Right hindlimb (tissue), 1 donor: Measurements from ENCODE around the gene TTC31.
"Not testable (repeated sequence)": the region's sequence is repeated elsewhere in the genome, so short reads cannot be mapped to it uniquely, and the experiment has no call there.

Experiments used
- DNase-seq: peaks from one replicate; pipeline ENCODE4 v3.0.0-alpha.2; 2018

The TTC31 gene

GRCh38 chr2:74457549-74458131, 25.2 kb upstream of the TTC31 start:
- DNase-seq = peak; percentile 83

GRCh38 chr2:74458132-74458937, 24.5 kb upstream of the TTC31 start, which contains the start of gene WBP1:
WBP1 (plus strand) TSS chr2:74458438; CDS start chr2:74458603, 165 bp downstream.
- peak; percentile 100 for DNase-seq

GRCh38 chr2:74458938-74459363, 23.9 kb upstream of the TTC31 start:
- DNase-seq = no peak

- DNase-seq = not testable (repeated sequence)
Measured at GRCh38 chr2:74459503-74460118, 23.3 kb upstream of the TTC31 start.

- DNase-seq = not testable (repeated sequence)
Measured at GRCh38 chr2:74460187-74460586, 22.7 kb upstream of the TTC31 start.

GRCh38 chr2:74461187-74462053, 21.5 kb upstream of the TTC31 start:
- DNase-seq = no peak

GRCh38 chr2:74462054-74462785, 20.7 kb upstream of the TTC31 start:
- no peak for DNase-seq

- DNase-seq = no peak
Measured at GRCh38 chr2:74462786-74463105, 20.1 kb upstream of the TTC31 start.

GRCh38 chr2:74464406-74464805, 18.5 kb upstream of the TTC31 start:
- no peak for DNase-seq

GRCh38 chr2:74470742-74471141, 12.1 kb upstream of the TTC31 start:
- not testable (repeated sequence) for DNase-seq

GRCh38 chr2:74471332-74472065, 11.4 kb upstream of the TTC31 start:
- no peak for DNase-seq

- peak; percentile 96 for DNase-seq
Measured at GRCh38 chr2:74472086-74472944, 10.6 kb upstream of the TTC31 start, which contains the start of gene MRPL53. MRPL53 (minus strand) TSS chr2:74472680; CDS start chr2:74472660, 20 bp downstream.

- DNase-seq = no peak
Measured at GRCh38 chr2:74472945-74473258, 10.0 kb upstream of the TTC31 start.

- DNase-seq = no peak
Measured at GRCh38 chr2:74474481-74474880, 8.4 kb upstream of the TTC31 start.

GRCh38 chr2:74474899-74475298, 8.0 kb upstream of the TTC31 start:
- DNase-seq = no peak

- DNase-seq = no peak
Measured at GRCh38 chr2:74481431-74481830, 1.4 kb upstream of the TTC31 start.

- DNase-seq = peak; percentile 41
Measured at GRCh38 chr2:74481961-74482800, 700 bp upstream of the TTC31 start.

GRCh38 chr2:74483675-74484164, 839 bp downstream of the TTC31 start:
- not testable (repeated sequence) for DNase-seq

GRCh38 chr2:74486141-74486540, 3.3 kb downstream of the TTC31 start:
- no peak for DNase-seq
